GM12892 (cell line): ENCODE results near the gene IFITM10.

Source experiments
- DNase-seq: peaks from one replicate; pipeline ENCODE4 v3.0.0; 2011; ENCODE audit not compliant: insufficient read length
- FAIRE-seq: peaks from 2 replicates; lab custom pipeline; 2011; peaks lifted over from hg19 to GRCh38; lab: Jason Lieb, UNC
- POLR2A ChIP-seq: IDR thresholded peaks from 2 replicates; pipeline ENCODE4 v1.6.1; 2011; ENCODE audit warnings: low read depth, low read length, control low read depth
- POLR2AphosphoS5 ChIP-seq: IDR thresholded peaks from 2 replicates; pipeline ENCODE4 v1.6.1; 2011; ENCODE audit warnings: low read depth, low read length, control low read depth
- TAF1 ChIP-seq: IDR thresholded peaks from 2 replicates; pipeline ENCODE4 v1.6.1; 2011; ENCODE audit warnings: low read depth, mild to moderate bottlenecking, control low read depth, low read length, borderline replicate concordance

IFITM10 gene

GRCh38 chr11:1739576-1739975, 10.8 kb downstream of the IFITM10 start:
- FAIRE-seq = no peak

GRCh38 chr11:1738380-1738779, 12.0 kb downstream of the IFITM10 start:
- FAIRE-seq = no peak
- TF ChIP-seq TAF1 (no peak), POLR2AphosphoS5 (no peak), POLR2A (no peak)
- no peak for DNase-seq

More at GRCh38 chr11:1739576-1739975, 10.8 kb downstream of the IFITM10 start:
- no peak for TF ChIP-seq POLR2A
- no peak for DNase-seq

- TF ChIP-seq POLR2A (no peak), POLR2AphosphoS5 (no peak), TAF1 (no peak)
- DNase-seq = no peak
- FAIRE-seq = no peak
Observed at GRCh38 chr11:1737080-1737757, 13.2 kb downstream of the IFITM10 start.

- DNase-seq = no peak
- TF ChIP-seq POLR2AphosphoS5 (no peak), POLR2A (no peak), TAF1 (no peak)
- no peak for FAIRE-seq
Observed at GRCh38 chr11:1736447-1736992, 13.9 kb downstream of the IFITM10 start.

- FAIRE-seq (no peak), DNase-seq (no peak)
- no peak for TF ChIP-seq POLR2AphosphoS5
- TF ChIP-seq TAF1 = no peak
- no peak for TF ChIP-seq POLR2A
Observed at GRCh38 chr11:1735271-1735670, 15.1 kb downstream of the IFITM10 start.

GRCh38 chr11:1734641-1735081, 15.7 kb downstream of the IFITM10 start:
- FAIRE-seq (no peak), DNase-seq (no peak)
- no peak for TF ChIP-seq POLR2A
- no peak for TF ChIP-seq POLR2AphosphoS5
- no peak for TF ChIP-seq TAF1

GRCh38 chr11:1733716-1734640, 16.4 kb downstream of the IFITM10 start:
- no peak for FAIRE-seq
- DNase-seq = no peak
- no peak for TF ChIP-seq POLR2AphosphoS5
- TF ChIP-seq POLR2A = no peak
- no peak for TF ChIP-seq TAF1

GRCh38 chr11:1733009-1733715, 17.2 kb downstream of the IFITM10 start:
- FAIRE-seq = no peak
- DNase-seq = no peak
- TF ChIP-seq TAF1 (no peak), POLR2AphosphoS5 (no peak), POLR2A (no peak)

- FAIRE-seq = no peak
- TF ChIP-seq POLR2A (no peak), POLR2AphosphoS5 (no peak), TAF1 (no peak)
Observed at GRCh38 chr11:1732418-1733008, 17.9 kb downstream of the IFITM10 start.

GRCh38 chr11:1731451-1732059, 18.8 kb downstream of the IFITM10 start:
- TF ChIP-seq POLR2AphosphoS5 (no peak), POLR2A (no peak), TAF1 (no peak)
- no peak for DNase-seq
- FAIRE-seq = no peak

More at GRCh38 chr11:1732418-1733008, 17.9 kb downstream of the IFITM10 start:
- DNase-seq = no peak
